MCF 10A (cell line): Measurements from ENCODE around the gene TMEM116. TPM values are rescaled to one million over a fixed set of nuclear protein-coding genes. Genes with fewer than 3 reads are reported as not detected.

Experiments used
- BruUV-seq: library from RNA; stranded (reverse); fragments of 400-500 nt; replicated peaks from 2 replicates; lab custom pipeline; 2021; lab: Mats Ljungman, UMichigan
- CTCF ChIA-PET: fragments of 300-600 bp; sonication (Branson Sonifier 250); formaldehyde crosslinking; extraction: SDS; loops from one replicate; lab custom pipeline; 2021; ENCODE audit warnings: antibody characterized with exemption, inconsistent platforms; lab: Yijun Ruan, JAX
- POLR2A ChIA-PET: fragments of 300-600, 350-650 bp; sonication (Branson Sonifier 250); formaldehyde crosslinking; extraction: SDS; loops from one replicate; lab custom pipeline; 2020; ENCODE audit warnings: antibody characterized with exemption, inconsistent platforms; lab: Yijun Ruan, JAX
- DNase-seq: peaks from one replicate; pipeline ENCODE4 v3.0.0-alpha.2; 2018; ENCODE audit not compliant: unreplicated experiment
- H3K27ac Mint-ChIP-seq: one replicate; pipeline ENCODE4 v1.8.0; 2022; ENCODE audit warnings: mild to moderate bottlenecking, low read depth, mixed read lengths; ENCODE audit not compliant: unreplicated experiment
- H3K27me3 Mint-ChIP-seq: one replicate; pipeline ENCODE4 v1.8.0; 2022; ENCODE audit warnings: mixed read lengths; ENCODE audit not compliant: insufficient read depth, unreplicated experiment
- H3K36me3 Mint-ChIP-seq: one replicate; pipeline ENCODE4 v1.8.0; 2022; ENCODE audit warnings: mild to moderate bottlenecking, moderate library complexity, mixed read lengths; ENCODE audit not compliant: insufficient read depth, unreplicated experiment
- H3K4me1 Mint-ChIP-seq: one replicate; pipeline ENCODE4 v1.8.0; 2022; ENCODE audit warnings: mixed read lengths; ENCODE audit not compliant: insufficient read depth, unreplicated experiment
- H3K4me3 Mint-ChIP-seq: one replicate; pipeline ENCODE4 v1.8.0; 2022; ENCODE audit warnings: mild to moderate bottlenecking, moderate library complexity, mixed read lengths; ENCODE audit not compliant: unreplicated experiment
- H3K9me3 Mint-ChIP-seq: one replicate; pipeline ENCODE4 v1.8.0; 2022; ENCODE audit warnings: mixed read lengths; ENCODE audit not compliant: unreplicated experiment
- CTCF ChIP-seq: fragments of 200-600 bp; IDR thresholded peaks from one replicate; pipeline ENCODE4 v1.8.0; 2022; ENCODE audit warnings: antibody characterized with exemption, mild to moderate bottlenecking; ENCODE audit not compliant: unreplicated experiment
- intact Hi-C: fragments of 100-400 bp; cut with micrococcal nuclease; formaldehyde crosslinking; loops from 2 replicates; pipeline ENCODE4 v1.14.1; 2022
- total RNA-seq: library from RNA; stranded (reverse); gene quantifications from 2 replicates; pipeline ENCODE4 v1.2.3, GENCODE V29; 2022

Gene TMEM116
- total RNA-seq, 1 experiment from 2014 or later = 15.2 TPM

GRCh38 chr12:111984820-111985219, 28.1 kb downstream of the TMEM116 start:
- Mint-ChIP-seq H3K27ac (no peak overlapping the region), H3K36me3 (peaks cover 12% of the 10 kb centered on the region), H3K4me3 (no peak overlapping the region), H3K27me3 (no peaks in the 10 kb centered on the region), H3K4me1 (peaks cover 7% of the 10 kb centered on the region), H3K9me3 (no peaks in the 10 kb centered on the region)
- DNase-seq = no peak
- intact Hi-C loops = loop anchor here (2.0 kb wide), 1 partner anchor 62 kb away; no protein-coding TSS in a partner anchor
- POLR2A ChIA-PET = interaction anchor here (0.6 to 1.2 kb wide), 2 partner anchors 8 to 41 kb away, joined by 3 to 5 read pairs; no protein-coding TSS in a partner anchor
- no TSS peak for BruUV-seq
- CTCF ChIA-PET = no interaction called here
- TF ChIP-seq CTCF = no peak

- ChIA-PET POLR2A (no interaction called here), CTCF (no interaction called here)
- no peaks in the 10 kb centered on the region for H3K27me3 Mint-ChIP-seq
- no peaks in the 10 kb centered on the region for H3K36me3 Mint-ChIP-seq
- TF ChIP-seq CTCF = no peak
- BruUV-seq = no TSS peak
- H3K4me3 Mint-ChIP-seq = no peak overlapping the region
- no peak for DNase-seq
- peaks cover 7% of the 10 kb centered on the region for H3K4me1 Mint-ChIP-seq
- H3K27ac Mint-ChIP-seq = no peak overlapping the region
- H3K9me3 Mint-ChIP-seq = no peaks in the 10 kb centered on the region
- intact Hi-C loops = no loop called here
Observed at GRCh38 chr12:111981987-111982386, 31.0 kb downstream of the TMEM116 start.

- CTCF ChIA-PET = interaction anchor here (0.7 kb wide), 1 partner anchor 604 kb away, joined by 3 read pairs; no protein-coding TSS in a partner anchor
- H3K4me1 Mint-ChIP-seq = peaks cover 7% of the 10 kb centered on the region
- no peaks in the 10 kb centered on the region for H3K9me3 Mint-ChIP-seq
- no peak for DNase-seq
- H3K36me3 Mint-ChIP-seq = no peaks in the 10 kb centered on the region
- H3K27me3 Mint-ChIP-seq = no peaks in the 10 kb centered on the region
- H3K27ac Mint-ChIP-seq = no peak overlapping the region
- intact Hi-C loops = no loop called here
- no peak overlapping the region for H3K4me3 Mint-ChIP-seq
- POLR2A ChIA-PET = interaction anchor here (0.6 kb wide), 1 partner anchor 32 kb away, joined by 3 read pairs; no protein-coding TSS in a partner anchor
- BruUV-seq = no TSS peak
- no peak for TF ChIP-seq CTCF
Observed at GRCh38 chr12:111980598-111980997, 32.4 kb downstream of the TMEM116 start.

- TF ChIP-seq CTCF = no peak
- Mint-ChIP-seq H3K36me3 (no peaks in the 10 kb centered on the region), H3K27ac (no peak overlapping the region), H3K9me3 (no peaks in the 10 kb centered on the region), H3K27me3 (no peaks in the 10 kb centered on the region), H3K4me1 (peaks cover 12% of the 10 kb centered on the region), H3K4me3 (no peak overlapping the region)
- intact Hi-C loops = no loop called here
- no TSS peak for BruUV-seq
- ChIA-PET CTCF (interaction anchor here (0.5 kb wide), 1 partner anchor 9 kb away, joined by 3 read pairs; no protein-coding TSS in a partner anchor), POLR2A (no interaction called here)
- no peak for DNase-seq
Observed at GRCh38 chr12:111978545-111978944, 34.4 kb downstream of the TMEM116 start.
